ENCODE measurements around the gene RPS3.
"Not testable (repeated sequence)": the region's sequence is repeated elsewhere in the genome, so short reads cannot be mapped to it uniquely, and the experiment has no call there.

- TF ChIP-seq, protein P1, sequence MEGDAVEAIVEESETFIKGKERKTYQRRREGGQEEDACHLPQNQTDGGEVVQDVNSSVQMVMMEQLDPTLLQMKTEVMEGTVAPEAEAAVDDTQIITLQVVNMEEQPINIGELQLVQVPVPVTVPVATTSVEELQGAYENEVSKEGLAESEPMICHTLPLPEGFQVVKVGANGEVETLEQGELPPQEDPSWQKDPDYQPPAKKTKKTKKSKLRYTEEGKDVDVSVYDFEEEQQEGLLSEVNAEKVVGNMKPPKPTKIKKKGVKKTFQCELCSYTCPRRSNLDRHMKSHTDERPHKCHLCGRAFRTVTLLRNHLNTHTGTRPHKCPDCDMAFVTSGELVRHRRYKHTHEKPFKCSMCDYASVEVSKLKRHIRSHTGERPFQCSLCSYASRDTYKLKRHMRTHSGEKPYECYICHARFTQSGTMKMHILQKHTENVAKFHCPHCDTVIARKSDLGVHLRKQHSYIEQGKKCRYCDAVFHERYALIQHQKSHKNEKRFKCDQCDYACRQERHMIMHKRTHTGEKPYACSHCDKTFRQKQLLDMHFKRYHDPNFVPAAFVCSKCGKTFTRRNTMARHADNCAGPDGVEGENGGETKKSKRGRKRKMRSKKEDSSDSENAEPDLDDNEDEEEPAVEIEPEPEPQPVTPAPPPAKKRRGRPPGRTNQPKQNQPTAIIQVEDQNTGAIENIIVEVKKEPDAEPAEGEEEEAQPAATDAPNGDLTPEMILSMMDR (IDR thresholded peaks at IDR 0.05) = not testable (repeated sequence)
- TF ChIP-seq EZH2 (IDR thresholded peaks at IDR 0.05) = not testable (repeated sequence)
Measured at GRCh38 chr11:75413146-75413545, 13.8 kb downstream of the RPS3 start.

Data from neural progenitor cell (in vitro differentiated cells).